MM.1S (cell line): Measurements from ENCODE around the gene STX12.
"Not testable (repeated sequence)": the region's sequence is repeated elsewhere in the genome, so short reads cannot be mapped to it uniquely, and the experiment has no call there.

Experiments used
- DNase-seq: peaks from one replicate; pipeline ENCODE4 v3.0.0-alpha.2; 2015
- H2AFZ ChIP-seq: fragments of 300-600 bp; sonication (generic); 2 replicates; pipeline ENCODE4 v1.6.0; 2016; ENCODE audit warnings: antibody characterized with exemption, low read length
- H3F3A ChIP-seq: fragments of 300-600 bp; sonication (generic); 2 replicates; pipeline ENCODE4 v1.6.1; 2016; ENCODE audit warnings: mild to moderate bottlenecking, antibody characterized with exemption, low read length, moderate library complexity, mixed read lengths; ENCODE audit not compliant: insufficient read depth
- H3K27ac ChIP-seq: fragments of 300-600 bp; sonication (generic); 2 replicates; pipeline ENCODE4 v1.5.1; 2016; ENCODE audit warnings: mild to moderate bottlenecking, low read length
- H3K27me3 ChIP-seq: fragments of 300-600 bp; sonication (generic); replicated peaks from 2 replicates; pipeline ENCODE4 v1.6.0; 2016; ENCODE audit warnings: low read length; ENCODE audit not compliant: insufficient read depth
- H3K36me3 ChIP-seq: fragments of 300-600 bp; sonication (generic); replicated peaks from 2 replicates; pipeline ENCODE4 v1.6.1; 2016; ENCODE audit warnings: mild to moderate bottlenecking, low read length, mixed read lengths; ENCODE audit not compliant: insufficient read depth
- H3K4me1 ChIP-seq: fragments of 300-600 bp; sonication (generic); 2 replicates; pipeline ENCODE4 v1.6.1; 2016; ENCODE audit warnings: low read length, mixed read lengths
- H3K4me2 ChIP-seq: fragments of 300-600 bp; sonication (generic); 2 replicates; pipeline ENCODE4 v1.6.0; 2016; ENCODE audit warnings: low read depth, low read length
- H3K4me3 ChIP-seq: fragments of 300-600 bp; sonication (generic); 2 replicates; pipeline ENCODE4 v1.5.1; 2016; ENCODE audit warnings: low read length, mixed read lengths
- H3K79me2 ChIP-seq: fragments of 300-600 bp; sonication (generic); 2 replicates; pipeline ENCODE4 v1.6.1; 2016; ENCODE audit warnings: mixed run types, low read length, mixed read lengths
- H3K9ac ChIP-seq: fragments of 300-600 bp; sonication (generic); 2 replicates; pipeline ENCODE4 v1.6.1; 2016; ENCODE audit warnings: low read length, mixed read lengths
- H3K9me2 ChIP-seq: fragments of 300-600 bp; sonication (generic); replicated peaks from 2 replicates; pipeline ENCODE4 v1.6.1; 2016; ENCODE audit warnings: mild to moderate bottlenecking, low read length, mixed read lengths; ENCODE audit not compliant: insufficient read depth
- H3K9me3 ChIP-seq: fragments of 300-600 bp; sonication (generic); replicated peaks from 2 replicates; pipeline ENCODE4 v1.6.1; 2016; ENCODE audit warnings: mild to moderate bottlenecking, low read length, mixed read lengths; ENCODE audit not compliant: insufficient read depth
- H4K20me1 ChIP-seq: fragments of 300-600 bp; sonication (generic); 2 replicates; pipeline ENCODE4 v1.6.1; 2016; ENCODE audit warnings: mild to moderate bottlenecking, low read length, moderate library complexity, mixed read lengths; ENCODE audit not compliant: insufficient read depth
- EZH2 ChIP-seq: fragments of 300-600 bp; sonication (generic); optimal IDR thresholded peaks from 2 replicates; pipeline ENCODE3; 2017; ENCODE audit warnings: low read depth, mild to moderate bottlenecking, antibody characterized with exemption, low read length, mixed read lengths
- EZH2phosphoT487 ChIP-seq: fragments of 300-600 bp; sonication (generic); IDR thresholded peaks from 2 replicates; pipeline ENCODE4 v1.6.1; 2018; ENCODE audit warnings: antibody characterized with exemption, low read length
- TF ChIP-seq, protein P1 (sequence below): fragments of 300-600 bp; sonication (generic); IDR thresholded peaks from 2 replicates; pipeline ENCODE4 v1.5.1; 2016; ENCODE audit warnings: antibody characterized with exemption, low read length, mixed read lengths

STX12 gene

DNA sequence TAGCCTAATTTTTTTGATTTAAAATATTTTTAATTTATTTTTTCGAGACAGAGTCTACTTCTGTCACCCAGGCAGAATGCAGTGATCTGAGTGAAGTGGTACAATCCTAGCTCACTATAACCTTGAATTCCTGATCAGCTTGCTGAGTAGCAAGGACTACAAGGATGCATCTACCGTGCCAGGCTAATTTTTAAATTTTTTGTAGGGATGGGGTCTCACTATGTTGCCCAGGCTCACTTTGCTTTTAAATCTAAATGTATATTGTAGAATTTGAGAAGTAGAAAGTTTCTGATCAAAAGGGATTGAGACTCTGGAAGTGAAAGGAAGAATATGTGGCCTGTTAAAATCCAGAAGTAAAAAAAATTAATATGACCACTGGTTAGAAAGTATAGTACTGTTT is 1.6 kb downstream of the STX12 start:
- no peak for TF ChIP-seq EZH2phosphoT487
- TF ChIP-seq, protein P1, sequence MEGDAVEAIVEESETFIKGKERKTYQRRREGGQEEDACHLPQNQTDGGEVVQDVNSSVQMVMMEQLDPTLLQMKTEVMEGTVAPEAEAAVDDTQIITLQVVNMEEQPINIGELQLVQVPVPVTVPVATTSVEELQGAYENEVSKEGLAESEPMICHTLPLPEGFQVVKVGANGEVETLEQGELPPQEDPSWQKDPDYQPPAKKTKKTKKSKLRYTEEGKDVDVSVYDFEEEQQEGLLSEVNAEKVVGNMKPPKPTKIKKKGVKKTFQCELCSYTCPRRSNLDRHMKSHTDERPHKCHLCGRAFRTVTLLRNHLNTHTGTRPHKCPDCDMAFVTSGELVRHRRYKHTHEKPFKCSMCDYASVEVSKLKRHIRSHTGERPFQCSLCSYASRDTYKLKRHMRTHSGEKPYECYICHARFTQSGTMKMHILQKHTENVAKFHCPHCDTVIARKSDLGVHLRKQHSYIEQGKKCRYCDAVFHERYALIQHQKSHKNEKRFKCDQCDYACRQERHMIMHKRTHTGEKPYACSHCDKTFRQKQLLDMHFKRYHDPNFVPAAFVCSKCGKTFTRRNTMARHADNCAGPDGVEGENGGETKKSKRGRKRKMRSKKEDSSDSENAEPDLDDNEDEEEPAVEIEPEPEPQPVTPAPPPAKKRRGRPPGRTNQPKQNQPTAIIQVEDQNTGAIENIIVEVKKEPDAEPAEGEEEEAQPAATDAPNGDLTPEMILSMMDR = no peak
- TF ChIP-seq EZH2 = no peak
- Histone ChIP-seq H2AFZ (no peak overlapping the region), H3K4me3 (no peak overlapping the region), H3K9me2 (no peaks in the 10 kb centered on the region), H3F3A (no peaks in the 10 kb centered on the region), H3K9me3 (no peaks in the 10 kb centered on the region), H4K20me1 (no peaks in the 10 kb centered on the region), H3K36me3 (no peaks in the 10 kb centered on the region), H3K27me3 (no peaks in the 10 kb centered on the region), H3K4me1 (peaks cover 3% of the 10 kb centered on the region), H3K4me2 (no peak overlapping the region), H3K9ac (no peak overlapping the region), H3K79me2 (peaks cover 43% of the 10 kb centered on the region), H3K27ac (no peak overlapping the region)
- no peak for DNase-seq

DNA sequence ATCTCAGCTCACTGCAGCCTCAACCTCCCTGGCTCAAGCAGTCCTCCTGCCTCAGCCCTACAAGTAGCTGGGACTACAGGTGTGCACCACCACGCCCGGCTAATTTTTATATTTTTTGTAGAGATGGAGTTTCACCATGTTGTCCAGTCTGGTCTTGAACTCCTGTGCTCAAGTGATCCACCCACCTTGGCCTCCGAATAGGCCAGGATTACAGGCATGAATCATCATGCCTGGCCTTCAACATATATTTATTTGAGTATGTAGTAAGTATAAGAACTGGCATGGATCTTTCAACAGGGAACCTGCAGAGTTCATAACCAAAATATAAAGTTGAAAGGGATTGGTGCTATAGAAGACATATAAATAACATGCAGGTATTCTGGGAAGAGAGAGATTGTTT is 2.3 kb downstream of the STX12 start:
- H3K9me3 ChIP-seq, H3K9ac ChIP-seq, H3K4me3 ChIP-seq, H3K27me3 ChIP-seq, DNase-seq, H4K20me1 ChIP-seq, H3K4me1 ChIP-seq, H3K36me3 ChIP-seq, H2AFZ ChIP-seq, H3F3A ChIP-seq, H3K4me2 ChIP-seq, H3K9me2 ChIP-seq, H3K27ac ChIP-seq: not testable (repeated sequence)
- peaks cover 43% of the 10 kb centered on the region for H3K79me2 ChIP-seq

DNA sequence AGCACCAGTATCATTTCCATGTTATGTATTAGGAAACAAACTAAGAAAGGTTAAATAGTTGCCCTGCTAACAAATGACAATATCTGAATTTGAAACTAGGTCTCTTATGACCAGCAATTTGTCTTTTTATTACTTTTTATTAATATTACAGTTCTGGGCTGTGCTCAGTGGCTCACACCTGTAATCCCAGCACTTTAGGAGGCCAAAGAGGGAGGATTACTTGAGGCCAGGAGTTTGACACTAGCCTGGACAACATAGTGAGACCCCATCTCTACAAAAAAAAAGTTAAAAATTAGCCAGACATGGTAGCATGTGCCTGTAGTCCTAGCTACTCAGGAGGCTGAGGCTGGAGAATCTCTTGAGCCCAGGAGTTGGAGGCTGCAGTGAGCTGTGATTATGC is 3.3 kb downstream of the STX12 start:
- peaks cover 43% of the 10 kb centered on the region for H3K79me2 ChIP-seq

DNA sequence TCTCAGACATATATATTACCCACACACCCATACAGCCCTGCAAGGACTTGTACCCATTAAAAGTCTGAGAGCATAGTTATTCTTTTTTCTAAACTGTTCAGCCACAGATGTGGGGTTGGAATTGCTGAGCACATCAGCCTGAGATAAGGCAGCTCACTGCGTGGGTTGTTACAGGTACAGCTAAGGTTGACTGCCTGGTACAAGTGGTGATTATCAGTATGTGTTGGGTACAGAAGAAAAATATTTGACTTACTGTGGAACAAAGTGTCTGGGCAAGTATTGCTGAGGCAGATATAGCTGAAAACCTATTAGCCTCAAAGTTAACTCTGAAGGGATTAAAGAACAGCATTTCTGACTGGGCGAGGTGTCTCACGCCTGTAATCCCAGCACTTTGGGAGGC is 5.0 kb downstream of the STX12 start:
- Histone ChIP-seq H2AFZ (no peak overlapping the region), H3K4me3 (no peak overlapping the region), H3K79me2 (peaks cover 50% of the 10 kb centered on the region), H3K4me1 (peaks cover 3% of the 10 kb centered on the region), H3K36me3 (no peaks in the 10 kb centered on the region), H4K20me1 (no peaks in the 10 kb centered on the region), H3K9me3 (no peaks in the 10 kb centered on the region), H3K9ac (no peak overlapping the region), H3K27ac (no peak overlapping the region), H3F3A (no peaks in the 10 kb centered on the region), H3K27me3 (no peaks in the 10 kb centered on the region), H3K9me2 (no peaks in the 10 kb centered on the region), H3K4me2 (no peak overlapping the region)
- no peak for DNase-seq
- TF ChIP-seq EZH2phosphoT487 (no peak), EZH2 (no peak)
- TF ChIP-seq, protein P1 = no peak

More for the DNA sequence above, 3.3 kb downstream of the STX12 start:
- H3K27ac ChIP-seq, H3K36me3 ChIP-seq, H3K4me2 ChIP-seq, H3K9me2 ChIP-seq, H3K9me3 ChIP-seq, H3K27me3 ChIP-seq, H3F3A ChIP-seq, H2AFZ ChIP-seq, DNase-seq, H3K9ac ChIP-seq, H4K20me1 ChIP-seq, H3K4me3 ChIP-seq, H3K4me1 ChIP-seq: not testable (repeated sequence)
